HCT116 (cell line): ENCODE results near the gene CTNNA1. TPM values are rescaled to one million over a fixed set of nuclear protein-coding genes. Genes with fewer than 3 reads are reported as not detected.

Source experiments
- ATAC-seq: fragments of 200-7000 bp; cut with Tn5 transposase; 2 replicates; pipeline ENCODE4 v1.9.1; 2020; ENCODE audit warnings: mild to moderate bottlenecking, moderate library complexity
- Bru-seq: library from RNA; stranded (reverse); fragments of 400-500 nt; gene quantifications from one replicate; lab custom pipeline; 2021; lab: Mats Ljungman, UMichigan
- BruChase-seq, 2 experiments: library from RNA; stranded (reverse); fragments of 400-500 nt; gene quantifications; one replicate each; lab custom pipeline; 2021; lab: Mats Ljungman, UMichigan
- BruUV-seq: library from RNA; stranded (reverse); fragments of 400-500 nt; replicated peaks from 2 replicates; lab custom pipeline; 2021; lab: Mats Ljungman, UMichigan
- CTCF ChIA-PET: fragments of 300-600 bp; sonication (Branson Sonifier 250); formaldehyde crosslinking; loops from one replicate; lab custom pipeline; 2021; ENCODE audit warnings: antibody characterized with exemption; lab: Charles Lee
- POLR2A ChIA-PET: fragments of 300-600, 350-600 bp; sonication (Branson Sonifier 250); formaldehyde crosslinking; loops from one replicate; lab custom pipeline; 2021; ENCODE audit warnings: antibody characterized with exemption; lab: Charles Lee
- RAD21 ChIA-PET, 2 experiments: fragments of 300-600 bp; sonication (Branson Sonifier 250); formaldehyde crosslinking; loops; one replicate each; lab custom pipeline; 2023; ENCODE audit warnings: low total read pairs in 2 of 2; ENCODE audit not compliant: uncharacterized antibody in 2 of 2, unreplicated experiment in 2 of 2, low non-redundant PET in 1 of 2; lab: Charles Lee
- DNase-seq: peaks from one replicate; pipeline ENCODE4 v3.0.0-alpha.2; 2010; ENCODE audit warnings: low read depth, low spot score
- H2AFZ ChIP-seq: fragments of 200-600 bp; shearing (Covaris generic), sonication (generic); 2 replicates; pipeline ENCODE4 v1.6.1; 2017; ENCODE audit warnings: low read depth, mixed run types, mixed read lengths, antibody characterized with exemption, low read length; ENCODE audit not compliant: poor library complexity, severe bottlenecking
- H3K27ac ChIP-seq: 2 replicates; pipeline ENCODE4 v1.5.1; 2012; ENCODE audit warnings: low read depth, low read length
- H3K27me3 ChIP-seq: fragments of 200-600 bp; sonication (generic); 2 replicates; pipeline ENCODE4 v1.6.1; 2016; ENCODE audit warnings: mixed run types, low read length, mixed read lengths; ENCODE audit not compliant: insufficient read depth
- H3K36me3 ChIP-seq, 2 experiments: fragments of 200-500 bp in 1 of 2; fragments of 200-600 bp in 1 of 2; sonication (Bioruptor generic) in 1 of 2; sonication (generic) in 1 of 2; 2 replicates each; pipeline versions ENCODE4 v1.5.1 to v1.6.1; 2014 to 2016; ENCODE audit warnings: low read length in 2 of 2, inconsistent platforms in 1 of 2, mixed read lengths in 1 of 2, mixed run types in 1 of 2; ENCODE audit not compliant: insufficient read depth in 2 of 2, control insufficient read depth in 1 of 2
- H3K4me1 ChIP-seq, 2 experiments: fragments of 200-600 bp in 1 of 2; sonication (generic) in 1 of 2; 2 replicates each; pipeline versions ENCODE4 v1.5.1 to v1.6.1; 2012 to 2017; ENCODE audit warnings: low read length in 2 of 2, inconsistent platforms in 1 of 2, mild to moderate bottlenecking in 1 of 2, mixed read lengths in 1 of 2, mixed run types in 1 of 2, moderate library complexity in 1 of 2; ENCODE audit not compliant: insufficient read depth in 2 of 2, control insufficient read depth in 1 of 2
- H3K4me2 ChIP-seq: fragments of 200-600 bp; sonication (generic); 2 replicates; pipeline ENCODE4 v1.6.1; 2017; ENCODE audit warnings: mixed run types, low read length, mixed read lengths
- H3K4me3 ChIP-seq, 2 experiments: fragments of 200-600 bp in 1 of 2; sonication (generic) in 1 of 2; replicated peaks in 1 of 2; 2 replicates each; pipeline ENCODE4 v1.5.1; 2011 to 2016; ENCODE audit warnings: low read length in 2 of 2, control low read depth in 1 of 2, low read depth in 1 of 2, mild to moderate bottlenecking in 1 of 2, mixed read lengths in 1 of 2, mixed run types in 1 of 2
- H3K79me2 ChIP-seq: fragments of 200-600 bp; sonication (generic); 2 replicates; pipeline ENCODE4 v1.6.1; 2017; ENCODE audit warnings: mild to moderate bottlenecking, mixed run types, low read length, moderate library complexity, mixed read lengths; ENCODE audit not compliant: insufficient read depth
- H3K9ac ChIP-seq: fragments of 200-600 bp; sonication (generic); 2 replicates; pipeline ENCODE4 v1.6.1; 2016; ENCODE audit warnings: low read length, mixed read lengths
- H3K9me2 ChIP-seq: fragments of 200-600 bp; sonication (generic), shearing (Covaris generic); 2 replicates; pipeline ENCODE4 v1.6.1; 2017; ENCODE audit warnings: mixed run types, mild to moderate bottlenecking, moderate library complexity; ENCODE audit not compliant: insufficient read depth
- H3K9me3 ChIP-seq, 2 experiments: fragments of 200-500 bp in 1 of 2; fragments of 200-600 bp in 1 of 2; sonication (Bioruptor generic) in 1 of 2; sonication (generic) in 1 of 2; 2 replicates each; pipeline ENCODE4 v1.6.1; 2014 to 2017; ENCODE audit warnings: low read length in 2 of 2, mixed read lengths in 2 of 2, inconsistent platforms in 1 of 2, low read depth in 1 of 2, mild to moderate bottlenecking in 1 of 2, mixed run types in 1 of 2, moderate library complexity in 1 of 2; ENCODE audit not compliant: control insufficient read depth in 1 of 2, insufficient read depth in 1 of 2
- H4K20me1 ChIP-seq: fragments of 200-600 bp; sonication (generic), shearing (Covaris generic); 2 replicates; pipeline ENCODE4 v1.6.1; 2017; ENCODE audit warnings: mixed run types, mild to moderate bottlenecking, moderate library complexity; ENCODE audit not compliant: insufficient read depth
- ATF3 ChIP-seq: IDR thresholded peaks from 2 replicates; pipeline ENCODE4 v1.6.1; 2012
- CBX3 ChIP-seq: IDR thresholded peaks from 2 replicates; pipeline ENCODE4 v1.6.1; 2012; ENCODE audit warnings: low read depth
- CEBPB ChIP-seq: IDR thresholded peaks from 2 replicates; pipeline ENCODE4 v1.6.1; 2012; ENCODE audit warnings: low read depth
- CTCF ChIP-seq, 3 experiments: fragments of 200-600 bp in 1 of 3; sonication (generic) in 1 of 3; IDR thresholded peaks in 2 of 3; conservative IDR thresholded peaks in 1 of 3; 2 replicates each; pipeline ENCODE4 v1.5.1; 2012 to 2017; ENCODE audit warnings: low read depth in 2 of 3, low read length in 2 of 3, antibody characterized with exemption in 1 of 3, borderline replicate concordance in 1 of 3, control low read depth in 1 of 3, mild to moderate bottlenecking in 1 of 3, mixed read lengths in 1 of 3, mixed run types in 1 of 3, moderate library complexity in 1 of 3; ENCODE audit not compliant: insufficient read depth in 1 of 3
- EGR1 ChIP-seq: IDR thresholded peaks from 2 replicates; pipeline ENCODE4 v1.6.1; 2012; ENCODE audit warnings: low read depth
- ELF1 ChIP-seq: IDR thresholded peaks from 2 replicates; pipeline ENCODE4 v1.6.1; 2012; ENCODE audit warnings: low read depth, borderline replicate concordance
- FOSL1 ChIP-seq: IDR thresholded peaks from 2 replicates; pipeline ENCODE4 v1.6.1; 2012; ENCODE audit warnings: low read depth
- MAX ChIP-seq: IDR thresholded peaks from 2 replicates; pipeline ENCODE4 v1.6.1; 2012
- POLR2A ChIP-seq: IDR thresholded peaks from 2 replicates; pipeline ENCODE4 v1.7.0; 2011; ENCODE audit warnings: borderline replicate concordance; ENCODE audit not compliant: insufficient read depth, insufficient read length; ENCODE audit errors: extremely low read depth
- RAD21 ChIP-seq: IDR thresholded peaks from 2 replicates; pipeline ENCODE4 v1.6.1; 2012; ENCODE audit warnings: low read depth, mild to moderate bottlenecking
- REST ChIP-seq: IDR thresholded peaks from 2 replicates; pipeline ENCODE4 v1.6.1; 2012; ENCODE audit warnings: low read depth
- SIN3A ChIP-seq: IDR thresholded peaks from 2 replicates; pipeline ENCODE4 v1.6.1; 2012; ENCODE audit warnings: low read depth
- SRF ChIP-seq: IDR thresholded peaks from 2 replicates; pipeline ENCODE4 v1.6.1; 2012; ENCODE audit warnings: low read depth
- YY1 ChIP-seq: IDR thresholded peaks from 2 replicates; pipeline ENCODE4 v1.6.1; 2011; ENCODE audit warnings: low read length, low read depth, moderate library complexity, mild to moderate bottlenecking; ENCODE audit not compliant: insufficient replicate concordance; ENCODE audit errors: extremely low read depth
- ZBTB33 ChIP-seq: IDR thresholded peaks from 2 replicates; pipeline ENCODE4 v1.6.1; 2011; ENCODE audit warnings: mild to moderate bottlenecking, low read length, moderate library complexity; ENCODE audit not compliant: insufficient replicate concordance; ENCODE audit errors: extremely low read depth
- ZFX ChIP-seq: fragments of 450-650 bp; IDR thresholded peaks from 2 replicates; pipeline ENCODE4 v1.6.1; 2017
- intact Hi-C: fragments of 100-400 bp; cut with micrococcal nuclease; formaldehyde crosslinking; loops from 2 replicates; pipeline ENCODE4 v1.10.0; 2022
- long read RNA-seq: library from polyadenylated mRNA; unstranded; transcript quantifications from one replicate; pipeline ENCODE4 v2.0.0, GENCODE V29; 2021; ENCODE audit not compliant: unreplicated experiment
- polyA plus RNA-seq: library from polyadenylated mRNA; unstranded; fragments of >200 nt; gene quantifications from 2 replicates; pipeline ENCODE4 v1.2.1, GENCODE V29; 2012; ENCODE audit warnings: missing spikeins
- total RNA-seq: library from RNA; stranded (reverse); gene quantifications from one replicate; pipeline ENCODE4 v1.2.1, GENCODE V29; 2021; ENCODE audit not compliant: unreplicated experiment

Gene CTNNA1
- total RNA-seq (313 TPM), Bru-seq, nascent RNA (percentile 97 among the genes with signal in this experiment), BruChase-seq, experiment 1, labeled RNA remaining after a 6-hour chase (percentile 94 among the genes with signal in this experiment), BruChase-seq, experiment 2, labeled RNA remaining after a 2-hour chase (percentile 90 among the genes with signal in this experiment)
- 306 and 330 TPM in 2 replicates for polyA plus RNA-seq
- long read RNA-seq, transcript CTNNA1-201 (18 exons, 3,756 nt): major isoform, 649 of 828 reads
- long read RNA-seq, partial matches to known transcripts: 104 of 828 reads
- long read RNA-seq, other reads (novel, unspliced or antisense): 70 of 828 reads

GRCh38 chr5:138752951-138753793 lies at the start of gene CTNNA1:
CTNNA1 (plus strand) TSS chr5:138753425; CDS start chr5:138781925, 28,500 bp downstream.
- intact Hi-C loops: loop anchor here (1.0 to 10.0 kb wide), 3 partner anchors 28 to 512 kb away; no protein-coding TSS in a partner anchor
- peaks cover 46% of the 10 kb centered on the region for H3K79me2 ChIP-seq
- H3K9ac ChIP-seq: peak within 1 kb of the TSS; percentile 92
- no peaks in the 10 kb centered on the region for H3K9me3 ChIP-seq
- DNase-seq (peak; percentile 71), ATAC-seq (peak; percentile 74)
- no peak within 1 kb of the TSS for H2AFZ ChIP-seq
- H3K36me3 ChIP-seq: peaks cover 0 to 3% of the 10 kb centered on the region in 2 experiments; a peak in 1 of 4 replicates
- RAD21 ChIA-PET: interaction anchor here in 1 of 2 experiments (1.2 kb wide), 1 partner anchor 28 kb away, joined by 3 read pairs; no protein-coding TSS in a partner anchor
- peaks cover 29 to 50% of the 10 kb centered on the region in 2 experiments for H3K4me1 ChIP-seq
- POLR2A ChIA-PET: interaction anchor here (0.7 to 1.5 kb wide), 4 partner anchors 9 to 541 kb away, joined by 3 to 5 read pairs (median 4); partner anchors contain the start of gene MATR3
- peak within 1 kb of the TSS; percentile 89 for H3K4me2 ChIP-seq
- no peaks in the 10 kb centered on the region for H3K27me3 ChIP-seq
- H3K9me2 ChIP-seq: no peaks in the 10 kb centered on the region
- CTCF ChIA-PET: interaction anchor here (1.3 to 3.9 kb wide), 2 partner anchors 11 to 28 kb away, joined by 3 to 10 read pairs; no protein-coding TSS in a partner anchor
- BruUV-seq: no TSS peak
- H3K27ac ChIP-seq: peak within 1 kb of the TSS; percentile 98
- no peaks in the 10 kb centered on the region; the same call in 1 of the 2 replicates for H4K20me1 ChIP-seq
- peak within 1 kb of the TSS; percentile 82 to 95 for H3K4me3 ChIP-seq
- TF ChIP-seq POLR2A: peak; percentile 47
- TF ChIP-seq YY1: peak; percentile 24
- no peak for TF ChIP-seq REST
- no peak for TF ChIP-seq ELF1
- TF ChIP-seq SIN3A: no peak
- TF ChIP-seq CTCF (IDR thresholded peaks at IDR 0.05 in 2 of 3, conservative IDR thresholded peaks at IDR 0.05 in 1 of 3; ENCODE audit: borderline replicate concordance in 1 of 3, insufficient read depth in 1 of 3, low read depth in 2 of 3, low read length in 2 of 3): no peak
- no peak for TF ChIP-seq CBX3
- peak; percentile 88 for TF ChIP-seq ZBTB33
- no peak for TF ChIP-seq FOSL1
- no peak for TF ChIP-seq EGR1
- no peak for TF ChIP-seq SRF
- TF ChIP-seq ATF3: no peak
- TF ChIP-seq RAD21: no peak
- no peak for TF ChIP-seq CEBPB
- peak; percentile 91 for TF ChIP-seq ZFX
- TF ChIP-seq MAX: no peak
